NB4 (cell line): Measurements from ENCODE around the gene SLC35G4.
"Not testable (repeated sequence)": the region's sequence is repeated elsewhere in the genome, so short reads cannot be mapped to it uniquely, and the experiment has no call there.

ENCODE experiments used
- CTCF ChIP-seq: IDR thresholded peaks from one replicate; pipeline ENCODE4 v1.5.1; 2012; ENCODE audit warnings: low read depth, low read length
- MAX ChIP-seq: IDR thresholded peaks from 2 replicates; pipeline ENCODE4 v1.6.1; 2011; ENCODE audit warnings: low read depth, low read length

- not testable (repeated sequence) for TF ChIP-seq CTCF, MAX
These were observed 37.9 kb downstream of the SLC35G4 start for GRCh38 chr18:11647310-11647709.
